Measurements from ENCODE around the gene CCDC71.

- TF ChIP-seq CTCF (IDR thresholded peaks at IDR 0.05; ENCODE audit: borderline replicate concordance, extremely low read depth, low read length, poor library complexity, severe bottlenecking) (no peak), EZH2 (IDR thresholded peaks at IDR 0.05; ENCODE audit: borderline replicate concordance, low read depth, low read length, severe bottlenecking) (no peak)
Observed at GRCh38 chr3:49171775-49172500, 5.8 kb upstream of the CCDC71 start.
